CD4-positive, alpha-beta T cell treated with Interleukin-21 for 1 hour (primary cell): Measurements from ENCODE around the gene NHERF2.

Source experiments
- DNase-seq: peaks from one replicate; pipeline ENCODE4 v3.0.0-alpha.2; 2020

The NHERF2 gene

GRCh38 chr16:1991135-1991551 lies 35.6 kb upstream of the NHERF2 start:
- peak; percentile 73 for DNase-seq

- DNase-seq: no peak
Measured at GRCh38 chr16:1991588-1991947, 35.1 kb upstream of the NHERF2 start.

- peak; percentile 98 for DNase-seq
Measured at GRCh38 chr16:1991948-1992703, 34.6 kb upstream of the NHERF2 start.

GRCh38 chr16:1992704-1993317 lies 33.9 kb upstream of the NHERF2 start:
- no peak for DNase-seq

GRCh38 chr16:1993731-1994131 lies 33.0 kb upstream of the NHERF2 start:
- peak; percentile 25 for DNase-seq

GRCh38 chr16:1997494-1998359 lies 29.0 kb upstream of the NHERF2 start:
- no peak for DNase-seq

GRCh38 chr16:1998360-1998835 lies 28.3 kb upstream of the NHERF2 start:
- DNase-seq: no peak

GRCh38 chr16:1998852-1999801 lies 27.6 kb upstream of the NHERF2 start:
- DNase-seq: no peak

GRCh38 chr16:1999866-2000514 lies 26.7 kb upstream of the NHERF2 start:
- DNase-seq: no peak

GRCh38 chr16:2001035-2001434 lies 25.7 kb upstream of the NHERF2 start:
- DNase-seq: no peak

GRCh38 chr16:2001456-2002355 lies 25.0 kb upstream of the NHERF2 start:
- DNase-seq: no peak

- DNase-seq: no peak
Measured at GRCh38 chr16:2002406-2003230, 24.1 kb upstream of the NHERF2 start.

- no peak for DNase-seq
Measured at GRCh38 chr16:2003231-2003826, 23.4 kb upstream of the NHERF2 start.

GRCh38 chr16:2003827-2004641 lies 22.7 kb upstream of the NHERF2 start:
- peak; percentile 86 for DNase-seq

- DNase-seq: no peak
Measured at GRCh38 chr16:2004795-2005517, 21.7 kb upstream of the NHERF2 start.

GRCh38 chr16:2005646-2006045 lies 21.1 kb upstream of the NHERF2 start:
- no peak for DNase-seq

GRCh38 chr16:2006317-2006716 lies 20.4 kb upstream of the NHERF2 start:
- DNase-seq: no peak
